MCF 10A (cell line): Measurements from ENCODE around the gene RBP7. TPM values are rescaled to one million over a fixed set of nuclear protein-coding genes. Genes with fewer than 3 reads are reported as not detected.

Experiments
- BruUV-seq: library from RNA; stranded (reverse); fragments of 400-500 nt; replicated peaks from 2 replicates; lab custom pipeline; 2021; lab: Mats Ljungman, UMichigan
- CTCF ChIA-PET: fragments of 300-600 bp; sonication (Branson Sonifier 250); formaldehyde crosslinking; extraction: SDS; loops from one replicate; lab custom pipeline; 2021; ENCODE audit warnings: antibody characterized with exemption, inconsistent platforms; lab: Yijun Ruan, JAX
- POLR2A ChIA-PET: fragments of 300-600, 350-650 bp; sonication (Branson Sonifier 250); formaldehyde crosslinking; extraction: SDS; loops from one replicate; lab custom pipeline; 2020; ENCODE audit warnings: antibody characterized with exemption, inconsistent platforms; lab: Yijun Ruan, JAX
- DNase-seq: peaks from one replicate; pipeline ENCODE4 v3.0.0-alpha.2; 2018; ENCODE audit not compliant: unreplicated experiment
- H3K27ac Mint-ChIP-seq: one replicate; pipeline ENCODE4 v1.8.0; 2022; ENCODE audit warnings: mild to moderate bottlenecking, low read depth, mixed read lengths; ENCODE audit not compliant: unreplicated experiment
- H3K27me3 Mint-ChIP-seq: one replicate; pipeline ENCODE4 v1.8.0; 2022; ENCODE audit warnings: mixed read lengths; ENCODE audit not compliant: insufficient read depth, unreplicated experiment
- H3K36me3 Mint-ChIP-seq: one replicate; pipeline ENCODE4 v1.8.0; 2022; ENCODE audit warnings: mild to moderate bottlenecking, moderate library complexity, mixed read lengths; ENCODE audit not compliant: insufficient read depth, unreplicated experiment
- H3K4me1 Mint-ChIP-seq: one replicate; pipeline ENCODE4 v1.8.0; 2022; ENCODE audit warnings: mixed read lengths; ENCODE audit not compliant: insufficient read depth, unreplicated experiment
- H3K4me3 Mint-ChIP-seq: one replicate; pipeline ENCODE4 v1.8.0; 2022; ENCODE audit warnings: mild to moderate bottlenecking, moderate library complexity, mixed read lengths; ENCODE audit not compliant: unreplicated experiment
- H3K9me3 Mint-ChIP-seq: one replicate; pipeline ENCODE4 v1.8.0; 2022; ENCODE audit warnings: mixed read lengths; ENCODE audit not compliant: unreplicated experiment
- CTCF ChIP-seq: fragments of 200-600 bp; IDR thresholded peaks from one replicate; pipeline ENCODE4 v1.8.0; 2022; ENCODE audit warnings: antibody characterized with exemption, mild to moderate bottlenecking; ENCODE audit not compliant: unreplicated experiment
- intact Hi-C: fragments of 100-400 bp; cut with micrococcal nuclease; formaldehyde crosslinking; loops from 2 replicates; pipeline ENCODE4 v1.14.1; 2022
- total RNA-seq: library from RNA; stranded (reverse); gene quantifications from 2 replicates; pipeline ENCODE4 v1.2.3, GENCODE V29; 2022

RBP7 gene
- total RNA-seq, 1 experiment from 2014 or later: not detected

GRCh38 chr1:10060311-10061100 is 63.5 kb downstream of the RBP7 start:
- no peak for DNase-seq
- H3K4me3 Mint-ChIP-seq: no peak overlapping the region
- no peaks in the 10 kb centered on the region for H3K9me3 Mint-ChIP-seq
- intact Hi-C loops: no loop called here
- H3K27me3 Mint-ChIP-seq: no peaks in the 10 kb centered on the region
- peaks cover 40% of the 10 kb centered on the region for H3K4me1 Mint-ChIP-seq
- TF ChIP-seq CTCF: no peak
- CTCF ChIA-PET: interaction anchor here (0.7 kb wide), 1 partner anchor 827 kb away, joined by 4 read pairs; no protein-coding TSS in a partner anchor
- peaks cover 2% of the 10 kb centered on the region for H3K36me3 Mint-ChIP-seq
- POLR2A ChIA-PET: interaction anchor here (1.1 kb wide), 1 partner anchor 14 kb away, joined by 5 read pairs; no protein-coding TSS in a partner anchor
- BruUV-seq: no TSS peak
- no peak overlapping the region for H3K27ac Mint-ChIP-seq

- Mint-ChIP-seq H3K27me3 (no peaks in the 10 kb centered on the region), H3K4me3 (no peak overlapping the region), H3K36me3 (no peaks in the 10 kb centered on the region), H3K4me1 (peaks cover 34% of the 10 kb centered on the region), H3K9me3 (no peaks in the 10 kb centered on the region), H3K27ac (no peak overlapping the region)
- CTCF ChIA-PET: no interaction called here
- intact Hi-C loops: no loop called here
- POLR2A ChIA-PET: interaction anchor here (1.1 kb wide), 1 partner anchor 13 kb away, joined by 5 read pairs; no protein-coding TSS in a partner anchor
- BruUV-seq: no TSS peak
- DNase-seq: no peak
- TF ChIP-seq CTCF: no peak
Measured at GRCh38 chr1:10061276-10061675, 64.2 kb downstream of the RBP7 start.

GRCh38 chr1:10063878-10064277 is 66.8 kb downstream of the RBP7 start:
- Mint-ChIP-seq H3K4me1 (peaks cover 33% of the 10 kb centered on the region), H3K9me3 (no peaks in the 10 kb centered on the region), H3K36me3 (peaks cover 6% of the 10 kb centered on the region), H3K27ac (peak overlapping the region; percentile 85), H3K4me3 (peak overlapping the region; percentile 43), H3K27me3 (no peaks in the 10 kb centered on the region)
- no TSS peak for BruUV-seq
- TF ChIP-seq CTCF: no peak
- peak; percentile 80 for DNase-seq
- intact Hi-C loops: no loop called here
- POLR2A ChIA-PET: interaction anchor here (0.6 to 2.4 kb wide), 13 partner anchors 8 to 194 kb away, joined by 3 to 16 read pairs (median 3); partner anchors contain the start of genes KIF1B, LZIC, NMNAT1 and UBE4B
- CTCF ChIA-PET: interaction anchor here (0.7 to 1.5 kb wide), 2 partner anchors 13 to 23 kb away, joined by 4 to 5 read pairs; no protein-coding TSS in a partner anchor
